PC-9 (cell line): ENCODE results near the gene FBXL15.

ENCODE experiments used
- EZH2 ChIP-seq: fragments of 200-600 bp; sonication (generic); IDR thresholded peaks from 2 replicates; pipeline ENCODE4 v1.8.0; 2017; ENCODE audit warnings: antibody characterized with exemption, low read depth
- TF ChIP-seq, protein P1 (sequence below): fragments of 200-600 bp; sonication (generic); conservative IDR thresholded peaks from 2 replicates; pipeline ENCODE4 v1.6.1; 2017; ENCODE audit warnings: mixed run types, antibody characterized with exemption, mild to moderate bottlenecking, moderate library complexity

DNA sequence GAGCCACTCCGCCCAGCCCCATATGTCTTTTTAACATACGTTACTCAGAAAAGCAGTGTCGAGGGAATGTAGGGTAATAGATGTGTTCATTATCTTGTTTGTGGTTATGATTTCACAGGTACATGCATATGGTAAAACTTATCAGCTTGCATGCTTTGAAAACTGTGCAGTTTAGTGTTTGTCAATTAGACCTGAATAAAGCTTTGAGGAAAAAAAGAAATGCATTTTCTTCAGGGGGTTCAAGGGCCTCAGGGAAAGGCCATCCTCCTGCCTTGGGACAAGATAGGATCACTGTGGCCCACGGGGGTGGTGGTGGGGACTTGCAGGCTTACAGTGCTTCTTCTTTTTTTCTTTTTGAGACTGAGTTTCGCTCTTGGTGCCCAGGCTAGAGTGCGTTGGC, 46.7 kb downstream of the FBXL15 start:
- TF ChIP-seq, protein P1, sequence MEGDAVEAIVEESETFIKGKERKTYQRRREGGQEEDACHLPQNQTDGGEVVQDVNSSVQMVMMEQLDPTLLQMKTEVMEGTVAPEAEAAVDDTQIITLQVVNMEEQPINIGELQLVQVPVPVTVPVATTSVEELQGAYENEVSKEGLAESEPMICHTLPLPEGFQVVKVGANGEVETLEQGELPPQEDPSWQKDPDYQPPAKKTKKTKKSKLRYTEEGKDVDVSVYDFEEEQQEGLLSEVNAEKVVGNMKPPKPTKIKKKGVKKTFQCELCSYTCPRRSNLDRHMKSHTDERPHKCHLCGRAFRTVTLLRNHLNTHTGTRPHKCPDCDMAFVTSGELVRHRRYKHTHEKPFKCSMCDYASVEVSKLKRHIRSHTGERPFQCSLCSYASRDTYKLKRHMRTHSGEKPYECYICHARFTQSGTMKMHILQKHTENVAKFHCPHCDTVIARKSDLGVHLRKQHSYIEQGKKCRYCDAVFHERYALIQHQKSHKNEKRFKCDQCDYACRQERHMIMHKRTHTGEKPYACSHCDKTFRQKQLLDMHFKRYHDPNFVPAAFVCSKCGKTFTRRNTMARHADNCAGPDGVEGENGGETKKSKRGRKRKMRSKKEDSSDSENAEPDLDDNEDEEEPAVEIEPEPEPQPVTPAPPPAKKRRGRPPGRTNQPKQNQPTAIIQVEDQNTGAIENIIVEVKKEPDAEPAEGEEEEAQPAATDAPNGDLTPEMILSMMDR: no peak
- TF ChIP-seq EZH2: no peak
